ENCODE data around the gene CDC42BPG.

- TF ChIP-seq CTCF (IDR thresholded peaks at IDR 0.05) (no peak), POLR2A (IDR thresholded peaks at IDR 0.05) (no peak), POLR2AphosphoS5 (IDR thresholded peaks at IDR 0.05; ENCODE audit: insufficient read depth in 1 of 2, low read depth in 1 of 2) (no peak)
These were observed 27.0 kb downstream of the CDC42BPG start for GRCh38 chr11:64817476-64817875.
